HG02938 (cell line): ENCODE results near the gene KRT6C.
"Not testable (repeated sequence)": the region's sequence is repeated elsewhere in the genome, so short reads cannot be mapped to it uniquely, and the experiment has no call there.

Experiments
- ATAC-seq: cut with Tn5 transposase; IDR thresholded peaks from one replicate; pipeline ENCODE4 v1.9.1; 2021; ENCODE audit warnings: mild to moderate bottlenecking, moderate library complexity; ENCODE audit not compliant: unreplicated experiment

KRT6C gene

GRCh38 chr12:52461693-52462092 is 11.9 kb downstream of the KRT6C start:
- no peak for ATAC-seq

- ATAC-seq, result no peak
Observed at GRCh38 chr12:52458861-52459260, 14.7 kb downstream of the KRT6C start.

DNA sequence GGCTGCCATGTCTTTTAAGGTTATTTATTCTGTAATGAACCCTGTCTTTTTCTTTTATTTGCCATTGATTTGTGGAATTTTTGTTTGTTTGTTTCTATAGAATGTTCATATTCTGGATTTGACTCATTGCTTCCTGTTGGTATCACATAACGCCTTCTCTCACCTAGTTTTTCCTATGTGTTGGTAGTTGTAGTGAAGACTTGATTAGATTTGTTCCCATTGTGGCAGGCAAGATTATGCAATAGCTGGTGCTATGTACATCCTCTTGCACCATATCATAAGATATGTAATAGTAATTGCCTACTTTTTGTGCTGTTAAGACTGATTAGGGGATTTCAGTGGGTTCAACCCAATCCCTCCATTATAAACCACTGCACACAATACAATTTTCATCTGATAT is 17.8 kb downstream of the KRT6C start:
- ATAC-seq, result no peak

DNA sequence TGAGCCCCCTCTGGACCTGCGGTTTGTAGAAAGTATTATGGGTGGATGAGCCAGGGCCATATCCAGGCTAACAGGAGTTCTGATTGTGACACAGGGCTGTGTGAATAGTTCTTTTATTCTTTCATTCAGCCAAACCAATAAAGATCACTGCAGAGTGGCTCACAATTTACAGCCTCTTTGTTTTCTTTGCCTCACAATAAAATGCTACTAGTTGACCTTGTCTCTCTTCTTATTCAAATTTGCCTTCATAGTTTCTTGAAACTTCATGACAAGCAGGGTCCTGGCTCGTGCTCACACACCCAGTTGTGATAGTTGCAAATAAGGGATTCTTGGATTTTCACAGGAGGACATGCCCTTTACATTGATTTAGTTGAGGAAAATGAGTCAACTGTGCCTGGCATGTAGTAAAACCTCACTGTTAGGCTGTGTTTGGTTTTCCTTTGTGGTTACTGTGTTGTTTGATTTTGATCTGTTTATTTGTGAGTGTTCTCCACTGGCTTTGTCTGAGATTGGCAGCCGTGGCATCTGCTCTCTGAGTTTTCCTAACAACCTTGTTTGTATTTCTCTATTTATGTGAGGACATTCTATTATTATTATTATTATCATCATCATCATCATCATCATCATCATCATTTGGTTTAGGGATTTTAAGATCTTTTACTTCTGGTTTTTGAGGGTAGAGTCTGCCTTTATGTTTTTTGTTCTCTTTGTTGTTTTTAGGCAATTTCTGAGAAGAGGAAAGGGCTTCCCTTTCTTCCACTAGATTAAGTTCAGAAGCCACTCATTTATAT is 19.0 kb downstream of the KRT6C start:
- ATAC-seq, result no peak

DNA sequence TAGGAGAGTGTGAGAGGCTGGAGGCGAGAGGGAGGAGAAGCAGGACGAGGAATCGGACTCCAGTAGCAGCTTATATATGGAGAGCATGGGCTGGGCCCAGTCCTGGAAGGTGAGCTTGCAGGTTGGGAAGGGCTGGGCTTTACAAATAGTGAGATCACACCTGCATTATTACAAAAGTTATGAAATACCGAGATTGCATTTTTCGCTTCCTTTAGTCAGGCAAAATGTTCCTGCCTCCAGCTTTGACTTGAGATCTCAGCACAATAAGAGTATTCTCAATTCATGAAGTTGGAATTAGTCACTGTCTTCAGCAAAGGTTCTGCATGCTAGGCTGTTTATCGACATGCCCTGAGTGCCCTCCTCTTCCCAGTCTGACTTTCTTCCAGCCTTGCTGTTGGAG is 21.5 kb downstream of the KRT6C start, which contains the start of gene KRT6B:
Gene KRT6B (minus strand): TSS at position 46 of the 400 bp plus-strand sequence. CDS start 68 bp downstream, outside the sequence.
- no peak for ATAC-seq

DNA sequence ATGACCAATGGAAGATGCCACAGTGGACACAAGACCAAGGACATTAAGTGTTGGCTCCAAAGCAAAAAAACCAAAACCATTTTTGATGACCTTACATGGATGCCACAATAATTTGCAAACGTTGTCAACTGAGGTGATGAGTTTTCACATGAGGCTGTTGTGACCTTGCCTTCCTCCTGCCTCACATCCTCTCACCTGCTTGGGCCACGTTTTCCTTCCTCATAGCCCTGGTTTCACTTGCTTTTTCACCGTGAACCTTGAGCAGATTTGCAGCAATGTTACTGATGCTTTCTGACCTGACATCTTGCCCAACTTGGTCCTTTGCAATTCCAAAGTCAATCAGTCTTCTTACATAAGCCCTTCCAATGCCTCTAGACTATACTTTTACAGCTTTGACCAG is 25.4 kb downstream of the KRT6C start:
- ATAC-seq, result no peak

- not testable (repeated sequence) for ATAC-seq
Observed at GRCh38 chr12:52447196-52447595, 26.4 kb downstream of the KRT6C start.

DNA sequence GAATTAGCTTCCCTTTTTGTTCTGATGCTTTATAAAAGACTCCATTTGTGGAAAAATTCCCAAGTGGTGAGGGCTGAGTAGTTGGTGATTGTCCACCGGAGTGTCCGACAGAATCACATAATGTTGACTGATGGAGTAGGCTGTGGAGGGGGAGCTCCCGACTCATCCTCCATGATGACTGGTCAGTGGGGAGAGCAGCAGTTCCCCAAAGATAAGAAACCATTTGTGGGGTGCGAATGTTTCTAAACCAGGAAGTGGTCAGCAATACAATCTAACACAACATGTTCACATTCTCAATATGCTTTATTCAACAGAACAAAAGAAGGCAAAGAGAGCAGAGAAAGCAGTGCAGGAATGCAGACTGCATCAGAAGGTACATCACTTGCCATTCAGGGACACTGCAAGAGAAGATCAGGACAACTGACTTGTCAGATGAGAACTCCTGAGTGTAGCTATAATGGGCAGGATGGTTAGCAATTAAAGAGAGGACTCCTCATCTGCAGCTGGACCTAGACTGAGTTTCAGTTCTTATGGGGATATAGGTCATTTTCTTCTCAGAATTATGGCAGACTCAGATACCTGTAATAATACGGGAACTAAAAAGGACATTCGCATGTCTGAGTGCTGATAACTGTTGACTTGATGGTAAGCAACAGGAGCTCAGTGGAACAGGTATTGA is 27.1 kb downstream of the KRT6C start:
- no peak for ATAC-seq

- ATAC-seq, result no peak
Observed at GRCh38 chr12:52445876-52446275, 27.7 kb downstream of the KRT6C start.

DNA sequence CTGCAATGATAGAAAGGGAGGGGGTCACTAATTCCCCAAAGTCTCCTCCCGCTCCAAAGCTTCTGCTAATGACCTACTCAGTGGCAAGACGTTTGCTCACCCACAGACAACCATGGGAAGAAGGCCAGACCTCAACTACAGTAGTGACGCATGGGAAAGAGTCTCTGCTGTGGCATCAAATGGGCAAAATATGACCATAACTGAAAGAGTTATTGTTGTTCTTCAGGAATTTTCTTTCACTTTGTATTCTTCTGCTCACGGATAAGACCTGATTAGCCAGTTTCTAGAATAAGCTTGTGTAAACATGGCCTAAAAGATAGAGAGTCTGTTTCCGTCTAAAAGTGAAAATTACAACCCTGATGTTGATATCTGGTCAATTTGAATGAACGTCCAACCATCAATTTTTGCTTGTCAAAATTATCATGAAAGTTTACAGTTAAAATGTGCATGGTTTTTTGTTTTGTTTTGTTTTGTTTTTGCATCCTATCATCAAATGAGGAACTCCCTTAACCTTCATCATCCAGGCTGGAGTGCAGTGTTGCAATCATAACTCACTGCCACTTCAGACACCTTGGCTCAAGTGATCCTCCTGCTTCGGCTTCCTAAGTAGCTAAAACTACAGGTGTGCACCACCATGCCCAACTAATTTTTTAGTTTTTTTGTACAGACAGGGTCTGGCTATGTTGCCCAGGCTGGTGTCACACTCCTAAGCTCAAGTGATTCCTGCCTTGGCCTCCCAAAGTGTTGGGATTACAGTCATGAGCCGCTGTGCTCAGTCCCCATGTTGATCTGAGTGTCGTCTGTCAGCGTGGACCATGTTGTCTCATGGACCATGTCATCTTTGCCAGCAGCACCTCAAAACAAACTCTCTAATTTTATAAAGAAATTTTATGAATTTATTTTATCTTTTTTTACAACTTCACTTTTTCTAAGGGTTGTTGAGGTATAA is 28.7 kb downstream of the KRT6C start:
- ATAC-seq, result no peak

GRCh38 chr12:52443966-52444365 is 29.6 kb downstream of the KRT6C start:
- no peak for ATAC-seq

GRCh38 chr12:52442600-52443061 is 31.0 kb downstream of the KRT6C start:
- ATAC-seq, result no peak

GRCh38 chr12:52441320-52441911 is 32.2 kb downstream of the KRT6C start:
- ATAC-seq, result no peak

DNA sequence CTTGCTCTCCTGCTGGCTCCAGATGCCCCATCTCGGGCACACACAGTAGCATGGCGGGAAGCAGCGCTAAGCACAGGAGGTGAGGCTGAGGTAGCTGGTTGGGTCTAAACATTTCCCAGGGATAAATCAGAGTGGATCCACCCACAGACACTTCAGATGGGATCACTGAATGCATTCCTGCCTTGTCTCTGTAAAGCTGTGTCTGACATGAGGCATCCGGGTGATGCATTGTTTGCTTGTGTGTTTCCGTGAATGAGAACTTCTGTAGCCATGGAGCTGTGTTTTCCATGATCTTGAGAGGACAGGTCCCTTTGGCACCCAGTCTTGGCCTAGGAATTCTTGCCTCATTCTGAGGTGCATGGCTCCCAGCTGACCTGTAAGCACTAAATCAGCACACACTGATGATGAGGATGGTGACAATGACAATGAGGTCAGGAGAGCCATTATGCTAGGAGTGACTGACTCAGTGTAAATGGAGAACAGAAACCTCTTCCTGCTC is 32.7 kb downstream of the KRT6C start:
- ATAC-seq, result no peak

DNA sequence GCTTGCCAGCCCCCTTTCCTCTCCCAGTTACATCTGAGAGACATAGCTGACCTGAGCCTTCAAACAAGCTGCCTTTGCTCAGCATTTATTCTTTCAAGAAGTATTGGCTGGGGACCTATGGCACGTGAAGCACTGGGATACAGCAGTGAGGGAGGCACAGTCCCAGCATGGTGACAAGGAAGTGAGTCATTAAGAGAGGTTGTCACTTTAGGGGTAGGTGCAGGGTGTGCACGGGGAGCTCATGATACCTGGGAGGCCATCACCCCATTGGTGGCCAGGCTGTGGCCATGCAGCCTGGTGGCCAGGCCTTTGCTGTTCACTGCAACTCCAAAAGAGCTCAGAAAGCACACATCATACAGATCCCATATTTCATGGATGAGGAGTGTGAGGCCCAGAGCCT is 33.8 kb downstream of the KRT6C start:
- no peak for ATAC-seq

DNA sequence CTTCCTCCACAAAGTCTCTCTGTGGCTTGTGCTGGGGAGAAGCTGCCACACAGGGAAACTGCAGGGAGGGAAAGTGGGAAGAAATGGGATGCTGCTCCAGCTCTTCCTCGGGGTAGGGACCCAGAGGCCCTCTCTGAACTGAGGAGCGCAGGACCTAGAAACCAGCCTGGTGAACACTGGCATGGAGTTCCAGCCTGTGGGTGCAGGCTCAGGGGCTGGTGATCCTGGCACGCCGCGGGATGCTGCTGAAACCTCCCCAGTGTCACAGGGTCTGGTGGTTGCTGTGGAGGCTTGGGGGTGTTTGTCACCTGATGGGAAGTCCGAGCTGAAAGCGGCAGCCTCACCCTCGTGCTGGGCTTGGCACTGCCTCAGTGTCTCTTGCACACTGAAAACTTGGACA is 34.2 kb downstream of the KRT6C start:
- no peak for ATAC-seq

DNA sequence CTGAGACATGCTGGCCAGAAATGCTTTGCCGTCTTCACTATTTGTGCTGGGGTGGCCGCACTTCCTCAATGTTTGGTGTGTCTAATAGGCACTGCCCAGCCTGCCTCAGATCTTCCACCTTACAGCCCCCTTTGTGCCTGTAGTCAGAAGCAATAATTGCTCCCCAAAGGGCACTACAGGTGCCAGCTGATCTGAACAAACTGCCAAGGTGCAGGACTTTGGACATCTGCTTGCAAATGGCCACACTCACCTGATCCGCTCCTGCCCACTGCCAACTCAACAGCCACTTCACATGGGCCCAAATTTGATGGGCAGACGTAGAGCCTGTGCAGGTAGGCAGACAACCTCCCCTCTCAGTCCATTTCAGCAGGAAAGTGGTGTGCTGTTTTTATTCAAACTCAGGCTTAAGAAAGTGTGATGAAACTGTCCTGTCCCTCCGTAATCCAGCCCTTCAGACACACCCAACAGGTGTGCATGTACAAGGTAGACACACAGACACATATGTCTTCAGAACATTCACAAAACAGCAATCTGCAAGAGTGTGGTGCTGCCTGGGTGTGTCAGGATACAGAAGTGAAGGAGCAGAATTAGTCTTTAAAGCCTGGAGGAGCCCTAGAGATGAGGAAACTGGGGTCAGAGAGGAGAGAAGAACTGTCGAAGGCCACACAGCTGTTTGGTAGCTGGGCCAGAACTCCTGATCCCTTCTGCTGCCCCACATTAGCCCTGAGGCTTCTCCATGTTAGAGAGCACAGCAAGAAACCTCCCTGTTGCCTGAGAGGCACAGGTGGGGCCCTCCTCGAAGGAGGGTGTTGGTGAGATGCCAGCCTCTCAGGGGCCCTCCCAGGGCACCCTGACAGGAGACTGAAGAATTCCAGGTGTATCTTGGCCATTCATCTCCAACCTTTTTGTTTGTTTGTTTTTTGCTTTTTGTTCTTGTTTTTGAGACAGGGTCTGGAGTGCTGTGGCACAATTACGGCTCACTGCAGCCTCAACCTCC is 35.0 kb downstream of the KRT6C start:
- ATAC-seq, result no peak

- ATAC-seq, result no peak
Observed at GRCh38 chr12:52437508-52437907, 36.1 kb downstream of the KRT6C start.

- no peak for ATAC-seq
Observed at GRCh38 chr12:52436828-52437474, 36.7 kb downstream of the KRT6C start.
